SKM-1 (cell line): ENCODE measurements around the gene CHRNB1.
A peak's percentile ranks its signal among the peaks of the same experiment; 100 is the strongest.

Experiments used
- DNase-seq: peaks from one replicate; lab custom pipeline; 2025; ENCODE audit not compliant: unreplicated experiment; lab: John Stamatoyannopoulos, UW

CHRNB1 gene

DNA sequence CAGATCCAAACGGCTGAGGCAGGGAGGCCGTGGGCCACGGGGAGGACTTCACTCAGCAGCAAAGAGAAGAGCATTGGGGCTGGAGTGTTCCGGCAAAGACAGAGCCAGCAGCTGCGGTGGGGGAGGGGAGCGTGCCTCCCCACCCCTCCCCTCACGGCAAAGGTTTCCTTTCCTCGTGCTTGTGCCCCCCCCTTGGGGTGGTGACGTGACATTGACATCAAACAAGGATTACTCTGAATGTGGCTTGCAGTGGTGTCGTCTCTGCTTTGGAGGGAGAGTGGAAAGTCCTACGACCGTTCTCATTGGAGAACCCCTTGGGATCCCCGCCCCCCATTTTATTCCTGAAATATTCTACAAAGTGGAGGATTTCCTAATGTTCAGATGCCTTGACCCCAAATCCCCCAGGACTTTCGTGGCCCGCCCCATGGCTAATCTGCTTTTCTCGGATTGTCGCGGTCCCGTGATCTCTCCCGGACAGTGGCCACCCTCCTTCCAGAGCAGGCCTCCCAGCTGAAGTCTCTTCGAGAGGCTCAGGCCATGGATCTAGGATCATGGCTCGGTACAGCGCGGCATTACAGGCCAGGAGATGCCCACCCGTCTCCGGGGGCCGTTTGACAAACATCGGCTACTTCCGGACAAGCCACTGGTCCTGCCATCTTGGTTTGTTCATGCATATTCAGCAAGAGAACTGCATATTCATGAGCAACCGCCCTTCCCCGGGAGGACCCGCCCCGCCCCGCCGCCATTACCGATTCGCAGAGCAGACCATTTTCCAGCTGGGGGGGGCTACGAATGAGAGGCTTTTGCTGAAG, 38.6 kb downstream of the CHRNB1 start:
- peak; percentile 38 for DNase-seq

DNA sequence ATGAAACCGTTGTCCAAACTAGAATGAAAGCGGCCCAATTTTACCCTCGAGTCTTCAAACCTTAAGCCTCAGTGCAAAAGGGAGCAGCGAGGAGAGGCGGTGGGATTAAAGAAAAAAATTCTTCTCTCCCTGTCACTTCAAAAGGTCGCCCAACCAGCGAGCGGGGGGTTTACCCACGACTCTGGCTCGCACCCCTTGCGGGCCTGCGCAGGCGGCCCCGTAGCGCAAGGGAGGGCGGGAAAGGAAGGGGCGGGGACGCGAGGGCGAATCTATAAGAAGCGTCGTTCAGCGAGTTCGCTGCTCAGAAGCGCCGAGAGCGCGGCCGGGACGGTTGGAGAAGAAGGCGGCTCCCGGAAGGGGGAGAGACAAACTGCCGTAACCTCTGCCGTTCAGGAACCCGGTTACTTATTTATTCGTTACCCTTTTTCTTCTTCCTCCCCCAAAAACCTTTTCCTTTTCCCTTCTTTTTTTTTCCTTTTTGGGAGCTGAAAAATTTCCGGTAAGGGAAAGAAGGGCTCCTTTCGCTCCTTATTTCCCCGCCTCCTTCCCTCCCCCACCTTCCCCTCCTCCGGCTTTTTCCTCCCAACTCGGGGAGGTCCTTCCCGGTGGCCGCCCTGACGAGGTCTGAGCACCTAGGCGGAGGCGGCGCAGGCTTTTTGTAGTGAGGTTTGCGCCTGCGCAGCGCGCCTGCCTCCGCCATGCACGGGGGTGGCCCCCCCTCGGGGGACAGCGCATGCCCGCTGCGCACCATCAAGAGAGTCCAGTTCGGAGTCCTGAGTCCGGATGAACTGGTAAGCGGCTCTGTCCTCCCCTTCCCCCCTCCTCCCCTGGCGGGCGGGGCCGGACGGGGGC, 39.4 kb downstream of the CHRNB1 start, which contains the start of gene POLR2A:
TSS of gene POLR2A (plus strand) at position 300 of the 852 bp plus-strand sequence.
- DNase-seq = peak; percentile 71

- DNase-seq = no peak
Measured at GRCh38 chr17:7484919-7485377, 40.1 kb downstream of the CHRNB1 start.

DNA sequence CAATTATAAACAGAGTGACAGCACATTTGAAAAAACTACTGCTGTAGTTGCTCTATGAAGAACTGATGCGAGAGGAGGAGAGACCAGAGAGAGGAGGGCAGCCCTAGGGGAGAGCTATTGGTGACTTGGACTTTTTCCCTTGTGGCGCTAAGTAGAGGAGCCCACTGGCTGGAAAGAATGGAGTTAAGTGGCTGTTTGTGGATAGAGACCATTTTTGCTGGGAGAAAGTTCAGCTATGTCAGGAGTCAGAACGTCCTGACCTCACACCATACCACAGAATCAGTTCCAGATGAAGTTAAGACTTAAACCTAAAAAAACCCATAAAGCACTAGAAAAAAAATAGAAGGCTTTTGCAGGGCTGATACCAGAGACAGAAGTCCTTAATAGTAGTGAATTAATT, 41.3 kb downstream of the CHRNB1 start:
- no peak for DNase-seq

DNA sequence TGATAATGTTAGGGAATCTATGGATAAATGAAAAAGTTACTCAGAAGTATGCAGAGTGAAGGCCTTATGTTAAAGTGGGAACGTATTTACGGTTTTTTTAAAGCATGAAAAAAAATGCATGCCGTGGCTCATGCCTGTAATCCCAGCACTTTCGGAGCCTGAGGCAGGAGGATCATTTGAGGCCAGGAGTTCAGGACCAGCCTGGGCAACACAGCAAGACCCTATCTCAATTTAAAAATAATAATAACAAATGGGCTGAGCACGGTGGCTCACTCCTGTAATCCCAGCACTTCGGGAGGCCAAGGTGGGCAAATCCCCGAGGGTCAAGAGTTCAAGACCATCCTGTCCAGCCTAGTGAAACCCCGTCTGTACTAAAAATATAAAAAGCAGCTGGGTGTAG, 45.3 kb downstream of the CHRNB1 start:
- no peak for DNase-seq

GRCh38 chr17:7491583-7491982, 46.7 kb downstream of the CHRNB1 start:
- no peak for DNase-seq

DNA sequence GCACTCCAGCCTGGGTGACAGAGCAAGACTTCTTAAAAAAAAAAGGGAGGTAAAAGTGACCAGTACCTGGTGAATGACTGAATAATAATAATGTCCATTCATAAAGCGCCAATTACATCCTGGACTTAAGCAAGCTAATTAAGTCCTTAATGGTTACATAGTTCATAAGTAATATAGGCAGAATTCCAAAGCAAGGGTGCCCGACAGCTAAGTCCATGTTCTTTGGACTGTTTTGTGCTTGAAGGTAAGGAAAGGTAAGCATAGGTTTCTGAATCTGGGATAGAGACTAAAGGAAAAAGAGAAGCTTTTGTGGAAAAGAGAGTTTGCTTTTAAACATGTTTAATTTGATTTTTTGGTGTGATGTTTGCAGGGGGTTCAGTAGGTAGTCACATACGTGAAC, 49.1 kb downstream of the CHRNB1 start:
- DNase-seq = no peak

- no peak for DNase-seq
Measured at GRCh38 chr17:7495906-7496434, 51.1 kb downstream of the CHRNB1 start.

DNA sequence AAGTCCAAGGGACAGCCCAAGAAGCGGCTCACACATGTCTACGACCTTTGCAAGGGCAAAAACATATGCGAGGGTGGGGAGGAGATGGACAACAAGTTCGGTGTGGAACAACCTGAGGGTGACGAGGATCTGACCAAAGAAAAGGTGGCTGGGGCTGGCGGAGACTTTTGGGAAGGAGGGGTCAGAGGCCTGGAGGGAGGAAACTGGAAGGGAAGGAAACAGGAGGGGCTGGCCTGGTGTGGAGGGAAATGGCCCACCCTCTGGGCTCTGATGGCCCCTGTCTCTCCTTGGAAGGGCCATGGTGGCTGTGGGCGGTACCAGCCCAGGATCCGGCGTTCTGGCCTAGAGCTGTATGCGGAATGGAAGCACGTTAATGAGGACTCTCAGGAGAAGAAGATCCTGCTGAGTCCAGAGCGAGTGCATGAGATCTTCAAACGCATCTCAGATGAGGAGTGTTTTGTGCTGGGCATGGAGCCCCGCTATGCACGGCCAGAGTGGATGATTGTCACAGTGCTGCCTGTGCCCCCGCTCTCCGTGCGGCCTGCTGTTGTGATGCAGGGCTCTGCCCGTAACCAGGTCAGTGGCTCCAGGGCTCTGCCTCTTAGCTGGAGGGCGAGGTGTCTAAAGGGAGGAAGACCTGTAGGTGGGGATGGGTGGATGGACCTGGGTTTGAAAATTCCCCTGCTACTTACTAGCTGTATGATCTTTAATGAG, 51.8 kb downstream of the CHRNB1 start:
- no peak for DNase-seq

GRCh38 chr17:7497228-7497627, 52.4 kb downstream of the CHRNB1 start:
- DNase-seq = no peak

DNA sequence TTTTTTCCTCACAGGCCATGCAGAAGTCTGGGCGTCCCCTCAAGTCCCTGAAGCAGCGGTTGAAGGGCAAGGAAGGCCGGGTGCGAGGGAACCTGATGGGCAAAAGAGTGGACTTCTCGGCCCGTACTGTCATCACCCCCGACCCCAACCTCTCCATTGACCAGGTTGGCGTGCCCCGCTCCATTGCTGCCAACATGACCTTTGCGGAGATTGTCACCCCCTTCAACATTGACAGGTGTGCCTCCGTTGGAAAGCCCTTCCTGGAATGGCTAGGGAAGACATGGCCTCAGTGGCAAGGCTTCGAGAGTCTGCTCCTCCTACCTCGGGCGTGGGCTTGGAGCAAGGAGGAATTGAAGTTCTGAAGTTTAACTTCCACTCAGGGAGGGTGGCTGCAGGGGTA, 52.8 kb downstream of the CHRNB1 start:
- DNase-seq = no peak

DNA sequence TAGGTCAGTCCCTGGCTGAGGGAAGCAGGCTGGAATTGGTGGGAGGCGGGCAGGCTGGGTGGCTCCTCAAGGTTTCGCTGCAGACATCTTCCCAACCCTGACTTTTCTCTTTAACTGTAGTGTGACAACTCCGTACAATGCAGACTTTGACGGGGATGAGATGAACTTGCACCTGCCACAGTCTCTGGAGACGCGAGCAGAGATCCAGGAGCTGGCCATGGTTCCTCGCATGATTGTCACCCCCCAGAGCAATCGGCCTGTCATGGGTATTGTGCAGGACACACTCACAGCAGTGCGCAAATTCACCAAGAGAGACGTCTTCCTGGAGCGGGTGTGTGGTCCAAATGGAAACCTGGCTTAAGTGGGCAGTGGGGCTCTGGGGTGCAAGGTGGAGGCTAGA, 54.3 kb downstream of the CHRNB1 start:
- no peak for DNase-seq

- DNase-seq = no peak
Measured at GRCh38 chr17:7501729-7502128, 56.9 kb downstream of the CHRNB1 start.

DNA sequence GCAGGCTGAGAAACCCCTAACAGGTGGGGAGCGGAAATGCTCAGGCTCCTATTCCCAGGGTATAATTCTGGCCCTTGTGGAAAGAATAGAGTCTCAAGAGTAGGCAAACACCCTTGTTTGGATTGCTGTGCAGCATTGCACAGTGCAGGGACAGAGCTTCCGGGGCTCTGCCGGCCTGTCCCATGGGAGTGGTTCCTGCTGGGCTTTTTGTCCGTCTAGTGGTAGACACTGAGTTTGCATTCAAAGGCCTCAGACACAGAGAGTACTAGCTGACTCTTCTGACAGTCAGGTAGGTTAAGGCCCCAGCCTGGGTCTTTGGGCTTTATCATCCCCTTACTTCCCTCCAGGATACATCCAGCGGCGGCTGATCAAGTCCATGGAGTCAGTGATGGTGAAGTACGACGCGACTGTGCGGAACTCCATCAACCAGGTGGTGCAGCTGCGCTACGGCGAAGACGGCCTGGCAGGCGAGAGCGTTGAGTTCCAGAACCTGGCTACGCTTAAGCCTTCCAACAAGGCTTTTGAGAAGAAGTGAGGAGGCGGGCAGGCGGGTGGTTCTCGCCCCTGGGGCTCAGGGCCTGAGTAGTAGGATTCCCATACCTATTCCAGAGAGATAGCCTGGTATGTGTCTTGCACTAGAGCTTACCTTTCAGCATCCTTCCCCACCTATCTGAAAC, 57.4 kb downstream of the CHRNB1 start:
- no peak for DNase-seq

DNA sequence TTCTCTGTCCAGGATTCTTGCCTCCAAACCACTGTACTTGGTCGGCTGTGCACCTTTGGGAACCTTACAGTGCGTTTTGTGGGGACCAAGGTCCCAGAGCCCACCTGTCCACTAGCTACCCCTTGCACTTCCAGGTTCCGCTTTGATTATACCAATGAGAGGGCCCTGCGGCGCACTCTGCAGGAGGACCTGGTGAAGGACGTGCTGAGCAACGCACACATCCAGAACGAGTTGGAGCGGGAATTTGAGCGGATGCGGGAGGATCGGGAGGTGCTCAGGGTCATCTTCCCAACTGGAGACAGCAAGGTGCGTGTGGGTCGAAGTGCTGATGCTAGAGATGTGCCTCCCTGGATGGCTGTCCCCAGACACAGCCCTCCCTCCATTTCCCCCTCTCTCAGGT, 58.1 kb downstream of the CHRNB1 start:
- DNase-seq = no peak

GRCh38 chr17:7503521-7503920, 58.7 kb downstream of the CHRNB1 start:
- no peak for DNase-seq
